ENCODE data around the gene TMPRSS13.
"Not testable (repeated sequence)": the region's sequence is repeated elsewhere in the genome, so short reads cannot be mapped to it uniquely, and the experiment has no call there.

DNA sequence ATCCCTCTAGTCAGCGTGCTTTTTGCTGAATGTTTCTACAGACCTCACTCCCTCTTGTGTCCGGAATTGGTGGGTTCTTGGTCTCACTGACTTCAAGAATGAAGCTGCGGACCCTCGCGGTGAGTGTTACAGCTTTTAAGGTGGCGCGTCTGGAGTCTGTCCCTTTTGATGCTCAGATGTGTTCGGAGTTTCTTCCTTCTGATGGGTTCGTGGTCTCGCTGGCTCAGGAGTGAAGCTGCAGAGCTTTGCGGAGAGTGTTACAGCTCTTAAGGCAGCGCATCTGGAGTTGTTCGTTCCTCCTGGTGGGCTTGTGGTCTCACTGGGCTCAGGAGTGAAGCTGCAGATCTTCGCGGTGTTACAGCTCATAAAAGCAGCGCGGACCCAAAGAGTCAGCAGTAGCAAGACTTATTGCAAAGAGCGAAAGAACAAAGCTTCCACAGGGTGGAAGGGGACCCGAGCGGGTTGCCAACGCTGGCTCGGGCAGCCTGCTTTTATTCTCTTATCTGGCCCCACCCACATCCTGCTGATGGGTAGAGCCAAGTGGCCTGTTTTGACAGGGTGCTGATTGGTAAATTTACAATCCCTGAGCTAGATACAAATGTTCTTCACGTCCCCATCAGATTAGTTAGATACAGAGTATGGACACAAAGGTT is 48.5 kb upstream of the TMPRSS13 start:
- TF ChIP-seq EZH2phosphoT487 (IDR thresholded peaks at IDR 0.05; ENCODE audit: insufficient read depth, low read depth); EZH2 (IDR thresholded peaks at IDR 0.05; ENCODE audit: insufficient read depth, poor library complexity, severe bottlenecking): not testable (repeated sequence)
